Measurements from ENCODE around the gene SH3PXD2B.
"Not testable (repeated sequence)": the region's sequence is repeated elsewhere in the genome, so short reads cannot be mapped to it uniquely, and the experiment has no call there.

The SH3PXD2B gene

GRCh38 chr5:172311605-172312004 is 142.7 kb downstream of the SH3PXD2B start:
- no peak for DNase-seq

DNA sequence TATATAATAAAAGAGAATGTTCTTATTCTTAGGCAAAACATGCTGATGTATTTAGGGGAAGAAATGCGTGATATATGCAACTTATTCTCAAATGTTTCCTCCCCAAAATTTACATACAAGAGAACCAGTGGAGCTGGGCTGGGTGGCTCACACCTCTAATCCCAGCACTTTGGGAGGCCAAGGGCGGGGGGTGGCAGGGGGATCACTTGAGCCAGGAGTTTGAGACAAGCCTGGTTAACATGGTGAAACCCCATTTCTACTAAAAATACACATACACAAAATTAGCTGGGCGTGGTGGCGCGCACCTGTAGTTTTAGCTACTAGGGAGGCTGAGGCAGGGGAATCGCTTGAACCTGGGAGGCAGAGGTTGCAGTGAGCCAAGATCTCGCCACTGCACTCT is 143.3 kb downstream of the SH3PXD2B start:
- DNase-seq, result no peak

DNA sequence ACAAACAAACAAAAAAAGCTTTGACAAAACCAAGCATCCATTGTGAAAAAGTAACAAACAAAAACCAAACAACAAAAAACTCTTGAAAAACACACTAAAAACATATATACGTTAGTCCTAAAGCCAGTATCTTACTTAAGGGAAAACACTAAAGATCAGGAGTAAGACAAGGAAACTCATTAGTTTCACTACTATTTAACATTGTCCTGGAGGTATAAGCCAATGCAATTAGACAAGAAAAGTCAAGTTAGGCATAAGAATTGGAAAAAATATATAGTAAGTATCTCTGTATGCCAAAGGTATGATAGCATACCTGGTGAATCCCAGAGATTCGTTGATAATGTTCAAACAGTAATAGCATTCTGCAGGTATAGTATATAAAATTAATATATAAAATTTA is 148.9 kb downstream of the SH3PXD2B start:
- DNase-seq, result no peak

GRCh38 chr5:172303572-172304335 is 150.6 kb downstream of the SH3PXD2B start:
- DNase-seq, result no peak

- DNase-seq, result no peak
Measured at GRCh38 chr5:172303162-172303561, 151.2 kb downstream of the SH3PXD2B start.

DNA sequence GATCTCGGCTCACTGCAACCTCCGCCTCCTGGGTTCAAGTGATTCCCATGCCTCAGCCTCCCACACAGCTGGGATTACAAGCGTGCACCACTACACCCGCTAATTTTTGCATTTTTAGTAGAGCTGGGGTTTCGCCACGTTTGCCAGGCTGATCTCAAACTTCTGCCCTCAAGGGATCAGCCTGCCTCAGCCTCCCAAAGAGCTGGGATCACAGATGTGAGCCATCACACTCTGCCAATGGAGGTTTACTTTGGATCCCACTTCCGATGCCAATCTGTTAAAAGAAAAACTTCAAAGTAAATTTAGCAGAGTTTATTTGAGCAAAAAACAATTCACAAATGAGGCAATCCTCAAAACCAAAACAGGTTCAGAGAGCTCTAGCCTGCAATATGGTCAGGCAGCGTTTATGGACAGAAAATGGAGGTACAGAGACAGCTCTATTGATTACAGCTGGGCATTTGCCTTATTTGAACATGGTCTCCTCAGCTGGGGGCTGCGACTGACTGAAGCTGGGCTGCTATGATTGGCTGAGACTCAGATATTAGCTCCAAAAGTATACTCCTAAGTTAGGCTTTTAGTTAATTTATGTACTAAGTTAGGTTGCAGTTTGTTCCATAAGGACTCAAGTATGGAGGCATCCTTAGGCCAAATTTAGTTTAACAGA is 152.1 kb downstream of the SH3PXD2B start:
- no peak for DNase-seq

DNA sequence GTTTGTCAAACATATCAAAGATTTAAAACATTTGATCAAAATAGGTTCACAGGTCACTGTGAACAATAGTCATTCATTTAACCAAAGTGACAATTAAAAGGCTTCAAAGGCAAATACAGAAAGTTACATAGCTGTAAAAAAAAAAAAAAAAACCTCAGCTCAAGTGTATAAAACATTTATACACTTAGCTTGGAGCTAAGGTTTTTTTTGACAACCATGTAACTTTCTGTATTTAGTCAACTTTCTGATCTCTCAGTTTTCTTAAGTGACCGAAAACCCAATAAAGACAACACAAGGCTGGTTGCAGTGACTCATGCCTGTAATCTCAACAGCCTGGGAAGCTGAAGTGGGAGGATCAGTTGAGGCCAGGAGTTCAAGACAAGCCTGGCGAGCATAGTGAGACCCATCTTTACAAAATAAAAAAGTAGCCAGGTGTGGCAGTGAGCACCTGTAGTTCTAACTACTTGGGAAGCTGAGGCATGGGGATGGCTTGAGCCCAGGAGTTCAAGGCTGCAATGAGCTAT is 154.3 kb downstream of the SH3PXD2B start:
- DNase-seq, result no peak

- no peak for DNase-seq
Measured at GRCh38 chr5:172294831-172295230, 159.5 kb downstream of the SH3PXD2B start.

GRCh38 chr5:172293745-172294342 is 160.5 kb downstream of the SH3PXD2B start:
- DNase-seq, result no peak

DNA sequence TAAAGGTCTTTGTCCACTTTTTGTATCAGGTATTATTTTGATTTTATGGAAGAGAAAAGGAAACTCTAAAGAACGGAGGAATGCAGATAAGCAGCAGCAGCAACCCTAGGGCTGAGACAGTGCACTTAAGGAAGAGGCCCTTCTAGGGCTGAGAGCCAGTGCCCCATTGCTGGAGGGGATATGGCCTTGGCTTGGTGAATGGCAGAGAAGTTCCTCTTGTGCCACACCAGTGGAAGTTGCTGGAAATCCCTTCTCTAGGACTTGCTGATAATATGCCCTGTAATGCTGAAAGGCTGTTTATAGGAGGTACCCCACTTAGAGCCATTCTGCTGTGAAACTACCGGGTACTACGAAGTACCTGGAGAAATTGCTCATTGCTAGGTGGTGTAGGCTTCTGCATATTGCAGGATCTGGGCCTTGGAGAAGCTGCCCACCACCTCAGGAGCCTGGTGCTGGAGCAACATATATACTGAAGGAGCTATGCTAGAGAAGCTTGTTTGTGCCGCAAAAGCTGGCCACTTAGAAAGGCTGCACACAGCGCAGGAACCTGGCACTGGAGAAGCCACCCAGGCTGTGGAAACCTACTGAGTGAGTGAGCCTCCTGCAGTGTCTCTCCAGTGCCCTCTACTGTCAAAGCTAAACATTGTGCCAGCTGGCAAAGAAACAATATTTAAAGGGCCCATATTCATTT is 161.1 kb downstream of the SH3PXD2B start:
- DNase-seq, result peak in 54 of 58 donors; percentile 3 to 84 (median 52)

- DNase-seq, result not testable (repeated sequence)
Measured at GRCh38 chr5:172291837-172292236, 162.5 kb downstream of the SH3PXD2B start.

DNA sequence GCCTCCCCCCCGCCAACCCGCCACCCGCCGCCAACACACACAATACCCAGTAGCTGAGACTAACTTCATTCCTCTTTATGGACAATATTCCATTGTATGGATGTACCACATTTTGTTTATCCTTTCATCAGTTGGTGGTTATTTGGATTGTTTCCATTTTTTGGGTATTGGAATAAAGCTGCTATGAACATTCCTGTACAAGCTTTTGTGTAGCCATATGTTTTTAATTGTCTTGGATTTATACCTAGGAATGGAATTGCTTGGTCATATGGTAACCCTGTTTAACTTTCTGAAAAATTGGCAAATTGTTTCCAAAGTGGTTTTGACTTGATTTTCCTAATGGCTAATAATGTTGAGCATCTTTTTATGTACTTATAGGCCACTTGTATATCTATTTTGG is 165.9 kb downstream of the SH3PXD2B start:
- DNase-seq, result no peak

DNA sequence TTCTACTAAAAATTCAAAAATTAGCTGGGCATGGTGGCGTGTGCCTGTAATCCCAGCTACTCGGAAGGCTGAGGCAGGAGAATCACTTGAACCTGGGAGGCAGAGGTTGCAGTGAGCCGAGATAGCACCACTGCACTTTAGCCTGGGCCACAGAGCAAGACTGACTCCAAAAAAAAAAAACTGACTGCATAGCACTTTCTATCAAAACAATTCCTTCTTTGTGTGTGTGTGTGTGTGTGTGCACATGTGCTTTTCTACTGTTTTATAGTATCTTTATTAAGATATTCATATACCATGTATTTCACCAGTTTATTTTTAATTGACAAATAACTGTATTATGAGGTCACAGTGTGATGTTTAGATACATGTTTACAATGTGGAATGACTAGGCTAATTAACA is 167.2 kb downstream of the SH3PXD2B start:
- DNase-seq, result not testable (repeated sequence)

DNA sequence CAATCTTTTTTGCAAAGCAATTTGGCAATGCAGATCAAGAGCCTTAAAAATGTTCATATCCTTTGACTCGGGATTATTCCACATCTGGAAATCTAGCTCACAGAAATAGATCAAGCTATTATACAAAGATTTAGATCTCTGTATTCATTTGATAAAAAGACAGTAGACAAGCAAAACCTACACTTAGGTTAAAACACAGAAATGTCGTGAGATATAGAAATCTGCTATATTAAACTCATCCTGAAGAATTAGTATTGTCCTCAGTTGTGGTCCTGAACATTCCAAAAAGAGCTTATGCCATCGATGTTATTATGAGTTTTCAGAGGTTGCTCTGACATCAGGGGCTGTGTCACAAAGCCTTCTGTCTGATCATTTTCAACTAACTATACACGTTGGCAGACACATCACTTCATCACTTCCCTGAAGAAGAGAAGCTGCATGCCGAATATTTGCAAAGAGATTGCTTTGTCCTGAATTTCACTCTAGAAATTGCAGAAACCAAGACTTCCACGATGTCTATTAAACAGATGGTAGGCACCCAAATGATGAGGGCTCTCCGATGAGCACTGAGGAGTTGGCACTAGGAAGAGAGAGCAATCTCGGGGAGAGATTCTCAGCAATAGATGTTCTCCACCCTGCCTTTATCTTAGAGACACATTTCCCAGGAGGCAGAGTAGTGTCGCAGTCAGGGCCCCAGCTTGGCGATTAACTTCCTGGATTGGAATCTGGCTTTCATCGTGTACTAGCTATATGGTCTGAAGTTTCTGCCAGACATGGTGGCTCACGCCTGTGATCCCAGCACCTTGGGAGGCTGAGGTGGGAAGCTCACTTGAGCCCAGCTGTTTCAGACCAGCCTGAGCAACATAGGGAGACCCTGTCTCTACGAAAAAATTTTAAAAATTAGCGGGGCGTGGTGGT is 168.8 kb downstream of the SH3PXD2B start:
- DNase-seq, result peak in 1 of 58 donors; percentile 7

DNA sequence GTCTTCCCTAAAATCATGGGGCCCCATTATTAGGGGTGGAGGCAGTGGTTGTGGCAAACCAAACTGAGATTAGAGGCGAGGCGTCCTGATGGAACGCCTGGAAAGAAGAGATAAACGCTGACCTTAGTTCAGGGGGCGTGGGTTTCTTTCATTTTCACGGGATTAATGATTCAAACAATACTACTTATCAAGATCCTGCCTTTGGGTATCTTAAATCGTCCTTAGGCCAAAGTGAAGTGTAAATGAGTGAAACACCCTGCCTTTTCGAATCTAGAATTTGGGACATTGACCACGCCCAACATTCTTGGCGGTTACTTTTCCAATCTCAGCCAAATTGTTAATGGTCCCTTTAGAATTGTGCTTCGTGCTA is 169.7 kb downstream of the SH3PXD2B start:
- DNase-seq, result peak in 2 of 58 donors; percentile 28 to 38

DNA sequence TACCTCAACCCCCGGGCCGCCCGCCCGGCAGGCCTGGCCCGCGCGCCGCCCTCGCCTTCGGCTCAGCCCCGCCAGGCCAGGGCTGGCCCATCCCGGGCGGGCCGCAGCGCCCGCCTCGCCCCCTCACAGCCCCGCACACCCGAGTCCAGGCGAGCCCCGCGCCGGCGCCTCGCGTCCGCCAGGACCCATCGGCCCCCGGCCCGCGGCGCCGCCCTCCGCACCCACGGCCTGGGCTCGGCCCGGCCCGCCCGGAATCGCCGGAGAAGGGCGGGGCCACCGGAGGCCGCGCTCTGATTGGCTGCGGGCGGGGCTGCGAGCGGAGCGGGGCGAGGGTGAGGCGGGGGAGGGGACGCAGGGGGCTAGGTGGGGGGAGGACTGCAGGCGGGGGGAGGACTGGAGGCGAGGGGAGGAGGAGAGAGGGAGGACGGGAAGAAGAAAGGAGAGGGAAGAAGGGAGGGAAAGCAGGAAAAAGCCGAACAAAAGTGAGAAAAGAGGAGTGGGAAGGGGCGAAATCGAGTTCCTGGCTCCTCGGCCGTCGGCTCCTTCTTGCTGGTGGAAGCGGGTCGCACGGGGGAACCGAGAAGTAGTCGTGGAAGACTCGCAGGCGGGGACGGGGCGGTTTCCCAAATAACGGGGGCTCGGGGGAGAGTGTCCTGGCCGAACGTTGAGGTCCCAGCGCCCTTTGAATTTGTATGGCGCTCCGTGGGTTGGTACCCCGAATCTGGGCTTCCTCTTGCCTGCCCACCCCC is 170.3 kb downstream of the SH3PXD2B start:
- peak in 55 of 58 donors; percentile 33 to 89 (median 76) for DNase-seq

DNA sequence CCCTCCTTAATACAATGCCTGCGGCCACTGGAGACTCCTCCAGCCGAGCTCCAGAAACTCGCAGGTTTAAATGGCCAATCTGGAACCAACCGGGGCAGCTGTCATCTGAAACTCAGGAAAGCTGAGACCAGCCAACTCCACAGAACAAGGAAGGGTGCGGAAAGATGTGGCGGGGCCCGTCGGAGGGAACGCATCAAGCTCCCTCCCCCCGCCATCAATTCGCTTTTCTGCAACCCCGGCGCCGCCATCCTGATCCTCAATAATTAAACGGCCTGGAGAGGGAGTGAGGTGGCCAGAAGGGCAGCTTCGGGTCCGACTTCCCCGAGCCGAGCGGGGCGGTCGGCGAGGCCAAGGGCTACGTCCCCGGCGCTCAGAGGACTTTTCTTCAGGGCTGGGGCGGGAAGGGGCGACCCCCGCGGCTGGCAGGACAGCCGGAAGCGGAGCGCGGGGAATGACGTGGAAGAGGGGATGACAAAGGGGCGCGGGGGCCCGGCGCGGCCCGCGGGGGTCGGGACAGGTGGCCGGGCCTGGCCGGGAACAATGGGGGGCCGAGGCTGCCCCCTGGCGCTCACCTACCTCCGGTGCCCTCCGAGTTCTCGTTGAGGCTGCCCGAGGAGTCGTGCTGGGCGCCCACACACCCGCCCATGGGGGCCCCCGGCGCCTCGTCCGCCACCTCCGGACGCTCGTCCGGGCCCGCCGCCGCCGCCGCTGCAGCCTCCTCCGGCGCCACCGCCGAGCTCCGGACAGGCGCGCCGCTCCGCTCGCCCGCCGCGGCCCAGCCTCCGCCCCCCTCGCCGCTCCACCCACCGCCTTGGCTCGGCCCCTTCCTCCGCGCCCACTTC is 171.1 kb downstream of the SH3PXD2B start, which contains the start of gene UBTD2:
Gene UBTD2 (minus strand): TSS at position 745 of the 842 bp plus-strand sequence. CDS start 99 bp downstream, at position 646.
- peak in 50 of 58 donors; percentile 18 to 83 (median 60) for DNase-seq

GRCh38 chr5:172282272-172283019 is 171.9 kb downstream of the SH3PXD2B start:
- DNase-seq, result no peak

Data from anterior cingulate cortex (tissue), 58 donors.